ENCODE measurements around the gene OGFOD2. TPM values are rescaled to one million over a fixed set of nuclear protein-coding genes. Genes with fewer than 3 reads are reported as not detected.
A peak's percentile ranks its signal among the peaks of the same experiment; 100 is the strongest.

OGFOD2 gene
- total RNA-seq, 4 donors from 2014 or later: 7.2 to 19.8 (median 13.4) TPM

DNA sequence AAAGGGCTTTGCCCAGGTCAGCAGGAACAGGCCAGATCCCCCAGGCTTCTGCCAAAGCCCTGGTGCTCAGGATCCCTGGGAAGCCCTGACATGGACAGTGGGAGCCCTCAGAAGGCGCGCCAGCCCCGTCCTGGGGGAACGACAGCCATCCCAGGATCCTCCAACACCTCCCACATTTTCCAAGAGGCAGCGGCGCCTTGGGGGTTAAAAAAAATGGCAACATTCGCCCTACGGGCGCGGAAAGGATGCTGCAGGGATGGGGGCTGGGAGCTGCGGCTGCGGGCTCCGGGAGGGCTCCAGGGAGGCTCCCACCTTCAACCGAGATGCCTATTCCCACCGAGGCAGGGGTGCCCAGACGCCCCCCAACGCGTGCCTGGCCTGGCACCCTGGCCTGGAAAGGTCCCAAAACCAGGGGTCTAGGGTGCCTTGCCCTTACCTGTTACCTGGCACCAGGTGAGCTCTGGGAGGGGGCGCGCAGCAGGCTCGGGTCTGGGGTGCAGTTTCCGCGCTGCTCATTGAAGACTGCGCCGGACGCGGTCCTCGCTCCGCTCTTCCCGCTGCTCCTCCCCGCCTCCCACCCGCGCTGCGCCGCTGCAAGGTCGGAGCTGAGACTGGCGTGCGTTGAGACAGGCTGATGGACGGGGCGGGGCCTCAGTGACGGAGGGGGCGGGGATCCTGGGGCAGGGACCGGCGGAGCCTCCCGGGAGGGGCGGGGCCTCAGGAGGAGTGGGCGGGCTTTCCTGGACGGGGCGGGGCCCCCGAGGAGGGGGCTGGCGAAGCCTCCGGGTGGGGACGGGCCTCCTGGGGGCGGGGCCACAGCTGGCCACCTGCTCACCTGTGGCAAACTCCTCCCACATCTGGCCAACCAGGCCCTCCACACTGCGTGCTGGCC is 8.9 kb upstream of the OGFOD2 start, which contains the start of gene ABCB9:
TSS of gene ABCB9 (minus strand) at position 613 of the 892 bp plus-strand sequence. CDS start 6,228 bp downstream, outside the sequence.
- peak; percentile 80 to 83 for DNase-seq (ENCODE audit: low spot score in 2 of 2)
- Histone ChIP-seq H3K27ac (peak within 1 kb of the TSS in 3 of 4 donors; percentile 42 to 74 (median 61)), H3K4me3 (peak within 1 kb of the TSS; percentile 39 to 70 (median 58)), H3K4me1 (peaks cover 0 to 35% (median 12%) of the 10 kb centered on the region in 4 donors), H3K27me3 (no peaks in the 10 kb centered on the region), H3K9me3 (no peaks in the 10 kb centered on the region), H3K36me3 (no peaks in the 10 kb centered on the region)
- 2 to 7% methylated on average over 22 to 38 of the region's 55 CpGs for WGBS, 2 donors
- peak in 1 of 2 donors; percentile 79 for TF ChIP-seq EP300 (IDR thresholded peaks at IDR 0.05)
- TF ChIP-seq, protein P1, sequence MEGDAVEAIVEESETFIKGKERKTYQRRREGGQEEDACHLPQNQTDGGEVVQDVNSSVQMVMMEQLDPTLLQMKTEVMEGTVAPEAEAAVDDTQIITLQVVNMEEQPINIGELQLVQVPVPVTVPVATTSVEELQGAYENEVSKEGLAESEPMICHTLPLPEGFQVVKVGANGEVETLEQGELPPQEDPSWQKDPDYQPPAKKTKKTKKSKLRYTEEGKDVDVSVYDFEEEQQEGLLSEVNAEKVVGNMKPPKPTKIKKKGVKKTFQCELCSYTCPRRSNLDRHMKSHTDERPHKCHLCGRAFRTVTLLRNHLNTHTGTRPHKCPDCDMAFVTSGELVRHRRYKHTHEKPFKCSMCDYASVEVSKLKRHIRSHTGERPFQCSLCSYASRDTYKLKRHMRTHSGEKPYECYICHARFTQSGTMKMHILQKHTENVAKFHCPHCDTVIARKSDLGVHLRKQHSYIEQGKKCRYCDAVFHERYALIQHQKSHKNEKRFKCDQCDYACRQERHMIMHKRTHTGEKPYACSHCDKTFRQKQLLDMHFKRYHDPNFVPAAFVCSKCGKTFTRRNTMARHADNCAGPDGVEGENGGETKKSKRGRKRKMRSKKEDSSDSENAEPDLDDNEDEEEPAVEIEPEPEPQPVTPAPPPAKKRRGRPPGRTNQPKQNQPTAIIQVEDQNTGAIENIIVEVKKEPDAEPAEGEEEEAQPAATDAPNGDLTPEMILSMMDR (IDR thresholded peaks at IDR 0.05): peak in 1 of 5 experiments; percentile 8
- peak; percentile 14 to 59 for TF ChIP-seq POLR2A (IDR thresholded peaks at IDR 0.05)

DNA sequence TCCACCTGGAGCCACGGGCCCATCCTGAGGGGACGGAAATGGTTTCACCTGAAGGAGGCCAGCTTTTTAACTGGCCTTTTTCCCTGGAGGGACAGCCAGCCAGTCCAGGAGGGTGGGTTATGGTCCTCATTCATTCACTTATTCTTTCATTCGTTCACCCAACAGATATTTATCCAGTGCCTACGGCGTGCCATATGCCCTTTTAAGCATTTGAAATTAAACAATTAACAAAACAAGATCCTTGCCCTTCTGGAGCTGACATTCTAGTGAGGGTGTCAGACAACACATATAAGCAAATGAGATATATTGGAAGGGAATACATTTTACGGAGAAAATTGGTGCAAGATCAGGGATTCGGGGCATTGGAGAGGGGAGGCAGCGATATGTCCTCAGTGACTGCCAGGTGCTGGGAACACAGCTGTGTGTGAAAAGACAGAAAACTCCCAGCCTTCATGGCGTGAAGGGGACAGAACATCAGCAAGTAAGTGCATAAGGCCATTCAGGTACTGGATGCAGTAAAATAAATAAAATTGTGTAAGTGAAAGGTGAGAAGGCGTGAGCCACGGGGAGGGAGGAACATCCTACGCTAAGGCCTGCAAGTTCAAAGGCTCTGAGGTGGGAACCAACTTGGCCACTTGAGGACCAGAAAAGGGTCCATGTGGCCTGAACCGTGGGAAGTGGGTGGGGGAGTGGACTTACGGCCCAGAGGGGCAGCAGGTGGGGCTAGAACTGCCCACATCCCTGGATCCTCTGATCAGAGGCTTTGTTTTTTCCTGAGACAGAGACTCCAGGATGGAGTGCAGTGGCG is 8.1 kb upstream of the OGFOD2 start:
- no peaks in the 10 kb centered on the region for H3K36me3 ChIP-seq
- peak overlapping the region in 3 of 4 donors; percentile 56 to 70 (median 60) for H3K4me3 ChIP-seq
- DNase-seq (ENCODE audit: low spot score in 2 of 2): no peak
- H3K27ac ChIP-seq: peak overlapping the region in 2 of 4 donors; percentile 42 to 74
- no peaks in the 10 kb centered on the region for H3K27me3 ChIP-seq
- no peaks in the 10 kb centered on the region for H3K9me3 ChIP-seq
- TF ChIP-seq, protein P1 (IDR thresholded peaks at IDR 0.05): no peak
- TF ChIP-seq EP300 (IDR thresholded peaks at IDR 0.05) (no peak), POLR2A (IDR thresholded peaks at IDR 0.05) (no peak)
- H3K4me1 ChIP-seq: peaks cover 0 to 35% (median 12%) of the 10 kb centered on the region in 4 donors
- WGBS, 2 donors: 56 to 59% methylated on average over 15 of the region's 15 CpGs

DNA sequence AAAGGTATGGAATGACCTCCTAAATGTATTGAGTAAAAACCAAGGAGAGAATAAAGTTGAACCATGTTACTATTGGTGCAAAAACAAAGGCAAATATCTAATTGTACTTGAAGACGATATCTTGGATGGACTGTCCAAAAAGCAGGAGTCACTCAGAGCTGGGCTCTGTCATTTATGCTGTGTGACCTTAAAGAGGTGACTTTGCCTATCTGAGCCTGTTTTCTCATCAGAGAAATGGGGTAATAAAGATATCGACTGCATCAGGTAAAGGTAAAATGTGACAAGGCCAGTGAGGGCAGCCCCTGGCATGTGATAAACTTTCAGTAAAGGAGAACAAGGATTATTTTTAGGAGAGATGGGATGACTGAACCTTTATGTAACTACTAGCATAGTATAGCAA is 6.9 kb upstream of the OGFOD2 start:
- peaks cover 0 to 35% (median 12%) of the 10 kb centered on the region in 4 donors for H3K4me1 ChIP-seq
- H3K27ac ChIP-seq: no peak overlapping the region
- no peak for DNase-seq (ENCODE audit: low spot score in 2 of 2)
- no peak overlapping the region for H3K4me3 ChIP-seq
- no peaks in the 10 kb centered on the region for H3K27me3 ChIP-seq
- TF ChIP-seq POLR2A (IDR thresholded peaks at IDR 0.05) (no peak), EP300 (IDR thresholded peaks at IDR 0.05) (no peak)
- TF ChIP-seq, protein P1 (IDR thresholded peaks at IDR 0.05): no peak
- H3K36me3 ChIP-seq: no peaks in the 10 kb centered on the region
- no peaks in the 10 kb centered on the region for H3K9me3 ChIP-seq
- WGBS, 2 donors: 80 to 85% methylated on average over 2 of the region's 2 CpGs

DNA sequence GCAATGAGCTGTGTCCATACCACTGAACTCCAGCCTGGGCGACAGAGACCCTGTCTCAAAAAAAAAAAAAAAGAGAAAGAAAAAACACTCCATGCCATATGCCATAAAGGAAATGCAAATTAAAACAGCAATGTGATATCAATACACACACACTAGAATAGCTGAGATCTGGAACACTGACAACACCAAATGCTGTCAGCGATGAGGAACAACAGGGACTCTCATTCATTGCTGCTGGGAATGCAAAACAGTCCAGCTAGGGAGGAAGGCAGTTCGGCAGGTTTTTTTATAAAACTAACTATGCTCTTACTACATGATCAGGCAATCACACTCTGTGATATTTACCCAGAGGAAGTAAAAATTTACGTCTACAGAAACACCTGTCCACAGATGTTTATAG is 5.4 kb upstream of the OGFOD2 start:
- H3K27me3 ChIP-seq: no peaks in the 10 kb centered on the region
- H3K36me3 ChIP-seq: no peaks in the 10 kb centered on the region
- H3K4me3 ChIP-seq: no peak overlapping the region
- WGBS, 2 donors: 28% methylated on average over 4 of the region's 4 CpGs
- H3K4me1 ChIP-seq: peaks cover 0 to 30% (median 15%) of the 10 kb centered on the region in 4 donors
- TF ChIP-seq EP300 (IDR thresholded peaks at IDR 0.05): no peak
- TF ChIP-seq, protein P1 (IDR thresholded peaks at IDR 0.05): no peak
- no peak for TF ChIP-seq POLR2A (IDR thresholded peaks at IDR 0.05)
- H3K9me3 ChIP-seq: no peaks in the 10 kb centered on the region
- no peak for DNase-seq (ENCODE audit: low spot score in 2 of 2)
- no peak overlapping the region for H3K27ac ChIP-seq
